GM21786 (cell line): ENCODE results near the gene PON2.
"Not testable (repeated sequence)": the region's sequence is repeated elsewhere in the genome, so short reads cannot be mapped to it uniquely, and the experiment has no call there.

Source experiments
- ATAC-seq: cut with Tn5 transposase; IDR thresholded peaks from one replicate; pipeline ENCODE4 v1.9.1; 2021; ENCODE audit not compliant: unreplicated experiment

PON2 gene

DNA sequence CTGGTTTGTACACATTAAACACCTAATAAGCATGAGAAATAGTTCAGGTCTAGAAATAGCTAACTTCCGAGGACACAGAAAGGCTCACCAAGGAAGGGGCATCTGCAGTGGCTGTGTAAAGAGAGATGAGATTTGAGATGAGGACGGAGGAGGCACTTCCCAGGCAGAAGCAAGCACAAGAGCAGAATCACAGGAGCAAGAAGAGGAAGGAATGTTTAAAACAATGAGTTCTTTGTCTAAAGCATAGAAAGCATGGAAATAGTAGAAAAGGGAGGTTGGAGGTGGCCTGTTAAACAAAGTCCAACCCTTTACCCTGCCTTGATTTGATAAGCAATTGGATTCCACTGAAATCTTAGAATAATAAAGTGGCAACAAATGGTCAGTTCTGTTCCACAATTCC, 27.1 kb downstream of the PON2 start:
- ATAC-seq: no peak

- ATAC-seq: no peak
These were observed 29.0 kb downstream of the PON2 start for GRCh38 chr7:95405800-95406199.

DNA sequence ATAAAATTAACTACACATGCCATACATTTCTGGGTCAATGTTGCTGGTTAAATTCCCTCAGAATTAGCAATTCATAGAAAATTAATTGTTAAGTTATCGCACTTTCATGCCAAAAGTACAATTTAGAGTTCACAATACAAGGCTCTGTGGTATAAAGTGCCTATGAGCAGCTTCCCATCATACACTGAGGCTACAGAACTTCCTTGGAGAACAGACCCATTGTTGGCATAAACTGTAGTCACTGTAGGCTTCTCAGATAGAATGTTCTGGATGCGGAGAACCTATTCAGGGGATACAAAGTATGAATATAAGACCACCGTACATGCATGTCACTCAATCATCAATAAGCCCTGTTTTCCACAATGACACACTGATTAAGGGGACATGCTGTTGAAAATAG, 29.6 kb downstream of the PON2 start:
- ATAC-seq: no peak

DNA sequence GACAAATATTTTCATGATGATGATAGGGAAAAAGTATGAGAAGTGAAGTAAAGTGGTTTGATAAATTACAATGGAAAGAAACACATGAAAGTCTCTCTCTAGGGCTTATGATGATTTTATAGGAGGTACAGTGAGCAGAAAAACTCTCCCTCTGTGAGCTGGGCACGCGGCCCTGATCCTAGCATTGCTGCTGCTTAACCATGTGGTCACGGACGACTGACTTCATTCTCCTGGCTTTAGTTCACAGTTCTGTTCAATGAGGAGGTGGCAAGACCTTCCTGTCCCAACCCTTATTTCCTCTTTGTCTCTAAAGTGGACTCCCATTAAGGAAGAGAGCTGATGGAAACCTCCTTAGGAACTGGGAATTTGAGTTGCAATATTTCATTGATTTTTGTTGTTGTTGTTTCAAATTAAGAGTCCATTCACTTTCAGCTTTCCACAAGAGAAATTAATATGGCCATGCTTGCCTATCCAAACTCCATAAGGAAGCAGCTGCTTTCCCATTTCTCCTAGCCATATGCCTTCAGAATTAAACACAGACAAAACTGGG, 30.4 kb downstream of the PON2 start:
- no peak for ATAC-seq

DNA sequence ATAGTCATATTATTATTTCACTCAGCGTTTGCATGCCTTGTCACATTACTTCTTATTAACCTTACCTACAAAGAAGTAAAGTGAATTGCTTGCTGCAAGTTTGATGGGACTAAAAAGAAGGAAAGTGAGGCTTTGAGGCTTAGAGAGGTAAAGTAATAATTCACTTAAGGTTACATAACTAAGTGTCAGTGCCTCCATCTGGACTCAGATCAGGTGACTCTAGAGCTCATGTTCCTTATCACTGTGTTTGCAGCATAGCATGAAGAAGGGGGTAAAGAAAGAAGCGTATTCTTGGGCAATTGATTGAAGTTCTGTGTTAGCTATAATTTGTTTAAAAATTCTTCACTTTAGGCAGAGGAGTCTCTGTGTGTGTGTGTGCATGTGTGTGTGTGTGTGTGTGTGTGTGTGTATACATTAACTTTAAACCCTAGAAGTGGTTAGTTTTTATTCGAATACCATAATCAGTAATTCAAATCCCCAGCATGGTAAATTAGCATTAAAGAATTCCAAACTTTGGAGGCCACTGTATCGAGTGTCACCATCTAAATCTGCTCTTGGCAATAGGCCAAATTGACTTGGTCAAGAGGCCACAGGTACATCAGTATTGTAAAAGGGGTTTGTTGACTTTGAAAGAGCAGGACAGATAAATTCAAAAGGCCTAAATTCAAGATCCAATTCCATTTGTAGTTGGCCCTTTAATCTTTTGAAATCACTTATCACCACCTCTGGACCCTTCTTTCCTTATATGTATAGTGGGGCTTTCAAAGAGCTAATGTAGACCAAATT, 36.5 kb downstream of the PON2 start:
- ATAC-seq: no peak

DNA sequence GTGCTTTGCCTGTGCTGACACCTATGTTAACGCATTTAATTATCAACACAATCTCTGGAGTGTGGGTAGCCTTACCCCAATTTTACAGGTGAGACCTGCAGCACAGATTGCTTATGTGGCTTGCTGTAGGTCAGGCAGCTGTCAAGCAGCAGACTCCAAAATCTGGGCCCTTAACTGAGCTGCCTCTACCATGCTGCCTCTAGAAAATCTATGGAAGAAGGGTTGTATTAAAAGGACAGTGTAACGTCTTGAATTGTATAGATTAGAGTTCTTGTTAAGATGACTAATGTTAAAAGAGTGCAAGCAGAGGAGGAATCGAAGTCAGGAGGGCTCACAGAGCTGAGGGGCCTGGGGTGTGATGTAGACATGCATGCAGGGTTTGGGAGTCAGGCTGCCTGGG, 37.4 kb downstream of the PON2 start:
- no peak for ATAC-seq

DNA sequence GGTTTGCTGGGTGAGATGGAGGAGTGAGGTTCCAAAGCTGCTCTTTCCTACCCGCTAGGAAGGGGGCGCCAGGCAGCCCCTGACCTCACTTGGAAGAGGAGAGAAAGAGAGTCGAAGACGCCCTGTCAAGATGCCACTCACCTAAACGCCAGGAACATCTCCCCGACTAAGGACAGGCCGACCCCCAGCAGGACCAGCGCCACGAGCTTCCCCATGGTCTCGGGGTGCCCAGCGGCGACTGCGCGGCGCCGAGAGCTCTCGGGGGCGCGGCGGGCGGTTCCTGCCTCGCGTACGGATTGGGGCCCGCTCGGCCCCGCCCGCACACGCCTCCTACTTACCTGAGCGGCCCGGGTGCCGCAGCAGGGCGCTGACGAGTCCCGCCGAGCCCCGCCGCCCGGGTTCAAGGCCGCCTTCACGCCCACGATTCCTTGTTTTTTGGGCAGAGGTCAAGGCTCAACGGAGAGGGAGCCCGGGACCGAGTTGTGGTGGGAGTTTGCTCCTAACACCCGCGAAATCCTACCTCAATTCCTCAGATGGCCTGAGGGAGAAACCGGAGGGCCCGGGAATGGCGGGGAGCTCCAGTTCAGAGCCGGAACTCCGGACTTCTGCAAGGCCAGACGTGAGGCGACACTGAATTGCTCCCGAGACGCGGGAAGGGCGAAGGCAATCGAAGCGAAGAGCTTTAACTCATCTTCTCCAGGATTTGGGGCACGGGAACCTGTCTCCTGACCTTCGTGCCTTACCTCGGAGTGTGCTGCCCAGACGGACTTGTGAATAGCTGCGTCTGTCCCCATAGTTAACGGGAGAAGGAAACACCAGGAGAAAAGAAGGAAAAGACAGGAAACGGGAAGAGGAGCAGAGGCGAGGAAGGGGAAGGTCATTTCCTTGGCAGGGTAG, 38.4 kb downstream of the PON2 start, which contains the start of gene PON3:
Gene PON3, minus strand, starts transcription at position 240 of the 897 bp plus-strand sequence. Its CDS starts 25 bp downstream, at position 215.
- ATAC-seq: peak; percentile 49

- no peak for ATAC-seq
These were observed 39.1 kb downstream of the PON2 start for GRCh38 chr7:95395755-95396135.

DNA sequence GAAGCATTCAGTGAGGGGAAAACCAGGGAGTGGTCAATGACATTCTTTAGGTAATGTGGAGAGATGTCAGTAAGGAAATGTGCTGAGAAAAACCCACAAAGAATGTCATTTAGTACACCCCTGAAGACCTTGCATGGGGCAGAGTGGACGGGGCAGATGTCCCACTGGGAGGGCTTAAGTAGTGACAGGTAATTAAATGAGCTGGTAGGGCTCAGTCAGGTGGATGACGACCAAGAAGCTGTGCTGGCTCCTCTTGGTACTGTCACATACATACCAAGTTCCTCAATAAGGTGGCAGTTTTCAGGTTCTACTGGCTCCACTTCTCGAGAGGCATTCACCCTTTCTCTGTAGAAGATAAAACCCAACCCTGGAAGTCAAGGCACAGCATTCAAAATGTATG, 40.5 kb downstream of the PON2 start:
- ATAC-seq: no peak

- ATAC-seq: no peak
These were observed 43.1 kb downstream of the PON2 start for GRCh38 chr7:95391761-95392160.

DNA sequence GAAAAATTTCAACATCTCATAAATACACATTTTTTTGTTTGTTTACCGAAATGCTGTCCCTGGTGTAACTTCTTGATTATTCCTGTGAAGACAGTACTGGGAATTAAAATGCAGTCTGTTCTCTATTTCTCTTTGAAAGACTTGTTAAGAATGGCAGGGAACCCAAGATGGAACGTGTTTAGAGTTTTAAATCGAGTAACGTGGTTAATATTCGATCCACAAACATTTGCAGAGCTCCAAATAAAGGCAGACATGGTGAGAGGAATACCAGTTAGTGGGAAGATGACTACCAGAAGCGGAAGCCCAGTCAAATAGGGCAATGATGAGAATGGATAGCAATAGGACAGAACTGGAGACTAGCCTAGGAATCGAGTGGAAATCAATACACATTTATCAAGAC, 45.3 kb downstream of the PON2 start:
- no peak for ATAC-seq

- ATAC-seq: not testable (repeated sequence)
These were observed 55.4 kb downstream of the PON2 start for GRCh38 chr7:95379457-95379856.

GRCh38 chr7:95376632-95377400, 58.0 kb downstream of the PON2 start:
- no peak for ATAC-seq

GRCh38 chr7:95375591-95376257, 59.1 kb downstream of the PON2 start:
- no peak for ATAC-seq

DNA sequence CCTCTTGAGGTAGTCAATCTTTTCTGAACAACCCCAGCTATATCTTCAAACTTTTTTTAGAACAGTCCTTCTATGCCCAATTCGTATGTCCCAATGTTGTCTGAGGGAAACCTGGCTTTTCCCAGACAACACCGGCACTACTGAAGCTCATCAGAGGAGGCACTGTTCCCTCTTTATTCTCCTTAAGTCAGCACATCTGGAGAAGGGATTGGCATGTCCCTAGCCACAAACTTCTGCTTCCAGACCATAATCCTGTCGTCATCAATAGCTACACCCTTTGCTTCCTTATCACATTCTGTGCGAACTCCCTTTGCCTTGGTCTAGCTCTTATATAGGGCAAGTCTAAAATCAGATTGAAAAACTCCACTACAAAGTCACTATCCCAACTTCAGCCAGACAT, 61.5 kb downstream of the PON2 start:
- ATAC-seq: no peak

GRCh38 chr7:95368235-95368634, 66.6 kb downstream of the PON2 start:
- ATAC-seq: no peak

- ATAC-seq: no peak
These were observed 67.2 kb downstream of the PON2 start for GRCh38 chr7:95367606-95368005.

- no peak for ATAC-seq
These were observed 69.7 kb downstream of the PON2 start for GRCh38 chr7:95365151-95365550.

DNA sequence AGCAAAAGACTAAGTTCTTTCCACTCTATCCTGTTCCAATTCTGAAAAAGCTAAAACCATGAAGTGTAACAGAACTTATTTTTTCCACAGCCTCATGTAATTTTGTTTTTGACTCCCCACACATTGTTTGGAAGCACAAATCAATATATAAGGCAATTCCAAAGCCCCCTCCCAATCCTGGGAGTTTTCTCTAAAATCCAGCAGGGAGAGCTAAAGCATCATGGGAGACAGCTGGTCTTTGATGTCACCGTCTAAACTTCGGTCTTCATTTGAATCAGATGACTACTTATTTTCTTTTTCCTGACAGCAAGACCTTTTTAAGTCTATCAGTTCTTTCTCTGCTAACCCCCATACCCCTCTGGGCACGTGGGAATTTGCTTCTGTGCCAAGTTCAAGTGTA, 77.2 kb downstream of the PON2 start:
- no peak for ATAC-seq
